Fibroblast of pulmonary artery (primary cell): Measurements from ENCODE around the gene CDH19.

Source experiments
- DNase-seq: peaks from one replicate; pipeline ENCODE4 v3.0.0-alpha.2; 2010; ENCODE audit warnings: low read depth
- H3K4me3 ChIP-seq: replicated peaks from 2 replicates; pipeline ENCODE4 v1.5.1; 2011; ENCODE audit warnings: low read depth, mild to moderate bottlenecking, control low read depth, low read length, moderate library complexity
- CTCF ChIP-seq: IDR thresholded peaks from 2 replicates; pipeline ENCODE4 v1.5.1; 2011; ENCODE audit warnings: mild to moderate bottlenecking, control low read depth, low read length, inconsistent platforms; ENCODE audit errors: missing control alignments

Gene CDH19

GRCh38 chr18:66566616-66567015 lies 37.3 kb downstream of the CDH19 start:
- H3K4me3 ChIP-seq: no peak overlapping the region
- TF ChIP-seq CTCF: no peak
- no peak for DNase-seq

GRCh38 chr18:66564236-66564635 lies 39.7 kb downstream of the CDH19 start:
- TF ChIP-seq CTCF: no peak
- no peak for DNase-seq
- no peak overlapping the region for H3K4me3 ChIP-seq

- no peak for TF ChIP-seq CTCF
- no peak for DNase-seq
- no peak overlapping the region for H3K4me3 ChIP-seq
These were observed 41.6 kb downstream of the CDH19 start for GRCh38 chr18:66562279-66562678.

GRCh38 chr18:66560094-66560493 lies 43.8 kb downstream of the CDH19 start:
- DNase-seq: peak; percentile 53
- no peak overlapping the region for H3K4me3 ChIP-seq
- peak; percentile 55 for TF ChIP-seq CTCF

- no peak for TF ChIP-seq CTCF
- H3K4me3 ChIP-seq: no peak overlapping the region
- DNase-seq: peak; percentile 42
These were observed 45.1 kb downstream of the CDH19 start for GRCh38 chr18:66558773-66559172.

- no peak overlapping the region for H3K4me3 ChIP-seq
- DNase-seq: no peak
These were observed 46.8 kb downstream of the CDH19 start for GRCh38 chr18:66557091-66557490.

More at GRCh38 chr18:66557091-66557490, 46.8 kb downstream of the CDH19 start:
- TF ChIP-seq CTCF: no peak
